OCI-LY3 (cell line): Measurements from ENCODE around the gene ERGIC3.

Source experiments
- EZH2phosphoT487 ChIP-seq: fragments of 200-600 bp; shearing (Covaris generic); IDR thresholded peaks from 2 replicates; pipeline ENCODE4 v1.6.1; 2018; ENCODE audit warnings: antibody characterized with exemption, mixed run types, low read depth
- TF ChIP-seq, protein P1 (sequence below): fragments of 200-600, 300-600 bp; sonication (generic); IDR thresholded peaks from 2 replicates; pipeline ENCODE4 v1.5.1; 2014; ENCODE audit warnings: antibody characterized with exemption, low read length, low read depth

- TF ChIP-seq, protein P1, sequence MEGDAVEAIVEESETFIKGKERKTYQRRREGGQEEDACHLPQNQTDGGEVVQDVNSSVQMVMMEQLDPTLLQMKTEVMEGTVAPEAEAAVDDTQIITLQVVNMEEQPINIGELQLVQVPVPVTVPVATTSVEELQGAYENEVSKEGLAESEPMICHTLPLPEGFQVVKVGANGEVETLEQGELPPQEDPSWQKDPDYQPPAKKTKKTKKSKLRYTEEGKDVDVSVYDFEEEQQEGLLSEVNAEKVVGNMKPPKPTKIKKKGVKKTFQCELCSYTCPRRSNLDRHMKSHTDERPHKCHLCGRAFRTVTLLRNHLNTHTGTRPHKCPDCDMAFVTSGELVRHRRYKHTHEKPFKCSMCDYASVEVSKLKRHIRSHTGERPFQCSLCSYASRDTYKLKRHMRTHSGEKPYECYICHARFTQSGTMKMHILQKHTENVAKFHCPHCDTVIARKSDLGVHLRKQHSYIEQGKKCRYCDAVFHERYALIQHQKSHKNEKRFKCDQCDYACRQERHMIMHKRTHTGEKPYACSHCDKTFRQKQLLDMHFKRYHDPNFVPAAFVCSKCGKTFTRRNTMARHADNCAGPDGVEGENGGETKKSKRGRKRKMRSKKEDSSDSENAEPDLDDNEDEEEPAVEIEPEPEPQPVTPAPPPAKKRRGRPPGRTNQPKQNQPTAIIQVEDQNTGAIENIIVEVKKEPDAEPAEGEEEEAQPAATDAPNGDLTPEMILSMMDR = no peak
- no peak for TF ChIP-seq EZH2phosphoT487
Measured at GRCh38 chr20:35499271-35499670, 42.6 kb upstream of the ERGIC3 start.
